GM20431 (cell line): Measurements from ENCODE around the gene CTNND2.

Experiments
- in situ Hi-C: fragments of 300-500 bp; cut with MseI, MboI; formaldehyde crosslinking; loops from one replicate; pipeline ENCODE4 v1.15.0; 2020; ENCODE audit warnings: low sequenced_read_pairs; ENCODE audit not compliant: unreplicated experiment

CTNND2 gene

GRCh38 chr5:11230890-11231289 is 673.4 kb downstream of the CTNND2 start:
- in situ Hi-C loops, result no loop called here

DNA sequence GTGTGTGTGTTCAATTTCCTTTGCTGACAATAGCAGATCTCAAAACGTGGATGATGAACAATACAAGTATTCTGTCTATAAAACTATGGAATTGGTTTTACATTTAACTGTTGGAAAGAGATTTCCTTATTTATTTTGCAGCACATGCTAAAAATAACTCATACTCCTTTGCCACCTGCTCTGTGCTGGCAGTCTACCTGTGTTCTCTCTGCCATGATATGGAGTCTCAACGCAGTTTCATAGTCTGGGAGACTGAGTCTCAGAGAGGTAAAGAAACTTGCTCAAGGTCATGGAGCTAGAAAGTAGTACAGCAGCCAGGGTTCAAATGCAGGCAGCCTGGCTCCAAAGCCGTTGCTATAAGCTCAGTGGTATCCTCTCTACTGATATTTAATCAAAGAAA is 677.2 kb downstream of the CTNND2 start:
- in situ Hi-C loops, result no loop called here

GRCh38 chr5:11224436-11225187 is 679.6 kb downstream of the CTNND2 start:
- in situ Hi-C loops, result no loop called here

DNA sequence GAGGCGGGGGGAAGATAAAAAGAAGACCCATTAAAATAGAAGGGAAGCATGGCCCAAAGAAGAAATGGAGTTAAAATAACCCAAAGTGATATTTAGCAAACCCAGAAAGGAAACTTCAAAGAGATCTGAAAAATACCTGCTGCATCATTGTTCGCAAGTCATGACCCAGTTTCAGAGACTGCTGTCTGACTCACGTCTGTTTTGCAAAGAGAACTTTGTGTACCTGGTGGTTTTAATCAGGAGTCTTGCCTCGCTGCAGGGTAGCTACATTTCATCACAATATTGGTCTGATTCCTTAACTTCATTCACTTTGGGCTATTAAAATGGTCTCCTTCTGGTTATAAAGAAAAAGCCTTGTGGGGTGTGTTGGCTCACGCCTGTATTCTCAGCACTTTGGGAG is 682.1 kb downstream of the CTNND2 start:
- in situ Hi-C loops, result no loop called here

GRCh38 chr5:11214864-11215644 is 689.2 kb downstream of the CTNND2 start:
- in situ Hi-C loops, result no loop called here

GRCh38 chr5:11212706-11213105 is 691.5 kb downstream of the CTNND2 start:
- in situ Hi-C loops, result no loop called here

GRCh38 chr5:11197726-11198125 is 706.5 kb downstream of the CTNND2 start:
- in situ Hi-C loops, result no loop called here

DNA sequence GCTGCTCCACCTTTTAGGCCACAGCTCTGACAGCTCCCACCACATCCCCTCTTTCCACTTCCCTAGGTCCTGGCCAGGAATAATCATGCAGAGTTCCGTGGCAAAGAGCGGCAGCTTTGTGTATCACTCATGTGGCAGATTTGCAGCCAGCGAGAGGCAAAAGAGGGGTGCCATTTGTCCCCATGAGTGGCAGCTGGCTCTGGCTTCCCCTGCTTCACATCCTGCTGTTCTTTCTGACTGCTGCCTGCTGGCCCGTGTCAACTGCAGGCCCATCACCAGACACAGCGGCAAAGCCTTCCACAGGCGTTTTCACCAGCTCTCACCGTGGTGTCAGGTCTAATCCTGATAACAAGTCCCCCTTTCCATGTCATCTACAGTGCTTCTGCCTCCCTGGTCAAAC is 712.6 kb downstream of the CTNND2 start:
- in situ Hi-C loops, result no loop called here

DNA sequence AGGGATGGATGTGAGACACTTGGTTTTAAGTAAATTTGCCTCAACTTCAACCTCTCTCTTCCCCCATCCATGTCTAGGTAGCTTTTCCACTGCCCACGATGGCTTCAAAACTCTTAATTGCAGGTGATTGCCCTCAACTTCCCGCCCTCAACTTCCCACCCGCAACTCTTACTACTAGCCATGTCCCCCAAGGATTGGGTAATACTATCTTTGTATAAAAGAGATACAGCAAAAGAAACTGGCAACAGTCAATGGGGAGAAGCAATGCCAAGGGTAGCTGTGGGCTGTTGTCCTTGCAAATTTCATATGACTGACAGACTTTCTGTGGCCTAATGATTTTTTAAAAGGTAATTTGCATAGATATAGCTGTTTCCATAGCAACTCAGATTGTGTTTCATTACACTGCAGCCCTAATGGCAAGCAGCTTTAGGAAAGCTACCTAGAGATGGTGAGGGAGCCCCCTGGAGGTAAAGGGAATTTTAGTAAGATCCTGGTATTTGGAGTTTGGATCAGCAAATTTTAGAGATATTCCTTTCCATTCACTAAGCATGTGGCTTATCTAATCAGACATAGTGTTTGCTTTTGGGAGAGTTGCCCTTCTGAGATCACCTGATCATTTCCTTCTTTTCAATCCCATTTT is 721.7 kb downstream of the CTNND2 start:
- in situ Hi-C loops, result no loop called here

- in situ Hi-C loops, result no loop called here
Observed at GRCh38 chr5:11181940-11182339, 722.3 kb downstream of the CTNND2 start.

DNA sequence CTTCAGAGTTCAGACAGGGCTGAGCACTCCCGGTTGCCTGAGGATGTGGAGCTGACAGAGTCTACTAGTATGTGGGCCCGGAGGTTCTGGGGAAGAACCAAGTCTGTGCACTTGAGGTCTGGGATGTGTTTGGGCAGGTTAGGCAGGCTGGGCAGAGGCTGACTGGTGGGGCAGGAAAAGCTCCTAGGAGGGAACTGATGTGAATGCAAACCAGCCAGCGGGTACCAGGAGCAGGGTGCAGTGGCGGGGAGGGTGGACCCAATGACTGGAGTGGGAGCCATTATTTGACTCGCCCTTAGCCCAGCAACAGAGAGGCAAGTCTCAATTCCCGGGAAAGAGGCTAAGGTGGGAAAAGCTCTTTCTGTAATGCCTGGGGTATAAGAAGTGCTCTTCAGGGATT is 723.4 kb downstream of the CTNND2 start:
- in situ Hi-C loops, result no loop called here

- in situ Hi-C loops, result no loop called here
Observed at GRCh38 chr5:11177999-11178711, 726.1 kb downstream of the CTNND2 start.

DNA sequence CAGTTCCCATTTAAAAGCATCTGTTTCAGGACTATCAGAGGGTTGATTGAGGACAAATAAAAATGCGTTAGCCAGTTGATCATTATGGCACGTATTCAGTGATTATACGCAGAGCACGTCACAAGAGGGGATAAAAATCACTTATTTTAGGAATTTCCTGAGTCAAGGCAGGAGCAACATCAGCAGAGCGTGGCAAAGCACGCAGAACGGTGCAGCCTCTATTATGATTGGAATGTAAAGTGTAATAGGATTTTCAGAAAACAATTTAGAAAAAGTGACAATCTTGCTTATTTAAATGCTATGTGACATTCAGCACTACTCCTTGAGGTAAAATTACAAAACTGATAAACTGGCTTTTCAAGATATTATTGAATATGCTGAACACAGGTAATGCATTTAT is 729.7 kb downstream of the CTNND2 start:
- in situ Hi-C loops, result no loop called here

GRCh38 chr5:11172484-11172883 is 731.8 kb downstream of the CTNND2 start:
- in situ Hi-C loops, result no loop called here

GRCh38 chr5:11171236-11171635 is 733.0 kb downstream of the CTNND2 start:
- in situ Hi-C loops, result no loop called here

- in situ Hi-C loops, result no loop called here
Observed at GRCh38 chr5:11166923-11167322, 737.3 kb downstream of the CTNND2 start.

DNA sequence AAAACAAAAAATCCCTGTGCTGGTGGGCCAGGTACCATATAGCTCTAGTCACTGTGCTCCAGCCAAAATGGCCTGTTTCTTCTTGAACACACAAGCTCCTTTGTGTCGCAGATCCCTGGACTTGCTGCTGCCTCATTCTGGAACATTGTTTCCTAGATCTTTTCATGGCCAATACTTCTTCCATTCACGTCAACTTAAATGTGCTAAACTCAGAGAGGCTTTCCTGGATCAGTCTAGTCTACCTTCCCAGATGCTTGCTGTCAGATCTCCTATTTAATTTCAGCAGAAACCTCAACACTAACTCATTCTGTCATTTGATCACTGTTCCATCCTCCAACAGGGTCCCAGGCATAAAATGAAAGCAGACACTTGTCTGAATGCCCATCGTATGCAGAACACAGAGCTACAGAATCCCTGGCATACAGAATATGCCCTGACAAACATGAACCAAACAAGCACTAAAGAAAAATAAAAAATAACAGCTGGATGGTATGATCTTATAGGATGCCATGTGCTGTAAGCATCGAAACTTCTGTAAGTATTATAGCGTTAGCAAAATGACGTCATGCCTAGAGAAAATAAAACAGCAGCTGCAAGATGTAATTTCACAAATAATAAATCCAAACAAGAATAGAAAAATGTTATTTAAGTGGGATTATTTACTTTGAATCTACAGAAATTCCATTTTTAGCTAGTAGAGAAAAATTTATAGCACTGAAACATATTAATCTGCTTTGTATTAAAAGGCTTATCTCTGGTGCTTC is 739.5 kb downstream of the CTNND2 start:
- in situ Hi-C loops, result no loop called here

GRCh38 chr5:11157132-11157531 is 747.1 kb downstream of the CTNND2 start:
- in situ Hi-C loops, result no loop called here

DNA sequence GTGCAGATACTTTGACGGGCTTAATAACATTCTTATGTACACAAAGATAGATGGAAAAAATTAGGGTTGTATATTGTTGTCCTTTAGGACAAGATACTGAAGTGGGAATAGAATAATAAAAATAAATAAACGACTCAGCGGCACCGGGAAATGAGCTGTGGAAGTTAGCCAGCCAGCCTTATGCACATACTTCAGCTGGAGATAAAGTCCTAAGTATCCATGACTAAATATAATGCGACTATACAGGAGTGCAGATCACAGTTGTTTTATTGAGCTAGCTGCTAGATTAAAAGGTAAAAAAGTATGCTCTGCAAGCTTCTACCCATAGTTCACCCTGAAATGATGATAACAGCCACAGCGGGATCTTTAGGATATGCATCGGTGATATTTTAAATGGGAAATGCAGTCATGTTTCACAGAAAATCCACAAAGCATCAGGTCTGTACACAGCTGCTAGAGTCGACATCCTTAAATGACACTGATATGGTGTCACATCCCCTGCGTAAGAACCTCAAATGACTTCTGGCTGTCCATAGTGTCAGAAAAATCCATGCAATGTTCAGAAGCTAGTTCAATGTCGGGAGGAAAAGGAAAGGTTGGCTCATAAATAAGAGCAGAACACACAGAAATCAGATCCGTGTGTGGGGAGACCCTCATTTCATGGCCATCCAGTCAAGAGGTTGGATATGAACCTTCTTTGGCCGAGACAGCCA is 750.4 kb downstream of the CTNND2 start:
- in situ Hi-C loops, result no loop called here
